Measurements from ENCODE around the gene BRD1. TPM values are rescaled to one million over a fixed set of nuclear protein-coding genes. Genes with fewer than 3 reads are reported as not detected.

The BRD1 gene
- total RNA-seq, 2 donors from 2014 or later: 32.1 to 61.5 TPM

GRCh38 chr22:49754696-49755630 lies 72.7 kb downstream of the BRD1 start:
- ATAC-seq (ENCODE audit: insufficient number of reproducible peaks, low FRiP score, low read depth): no peak
- H3K9me3 ChIP-seq: no peaks in the 10 kb centered on the region
- H3K27ac ChIP-seq: no peak overlapping the region
- no peak for TF ChIP-seq CTCF (IDR thresholded peaks at IDR 0.05)
- no peak for DNase-seq (ENCODE audit: low spot score)
- H3K27me3 ChIP-seq (replicated peaks; ENCODE audit: insufficient read depth): no peaks in the 10 kb centered on the region
- H3K4me3 ChIP-seq: no peak overlapping the region
- H3K4me1 ChIP-seq (ENCODE audit: control insufficient read depth in 1 of 2, low read depth in 2 of 2): no peaks in the 10 kb centered on the region
- no peaks in the 10 kb centered on the region for H3K36me3 ChIP-seq

- H3K27ac ChIP-seq: no peak overlapping the region
- no peak for DNase-seq (ENCODE audit: low spot score)
- no peak for ATAC-seq (ENCODE audit: insufficient number of reproducible peaks, low FRiP score, low read depth)
- H3K4me1 ChIP-seq (ENCODE audit: control insufficient read depth in 1 of 2, low read depth in 2 of 2): no peaks in the 10 kb centered on the region
- H3K4me3 ChIP-seq: no peak overlapping the region
- H3K9me3 ChIP-seq: no peaks in the 10 kb centered on the region
- no peaks in the 10 kb centered on the region for H3K27me3 ChIP-seq (replicated peaks; ENCODE audit: insufficient read depth)
- no peaks in the 10 kb centered on the region for H3K36me3 ChIP-seq
- TF ChIP-seq CTCF (IDR thresholded peaks at IDR 0.05): no peak
These were observed 73.5 kb downstream of the BRD1 start for GRCh38 chr22:49753961-49754695.

- no peak for TF ChIP-seq CTCF (IDR thresholded peaks at IDR 0.05)
- H3K9me3 ChIP-seq: no peaks in the 10 kb centered on the region
- H3K4me3 ChIP-seq: no peak overlapping the region
- H3K36me3 ChIP-seq: no peaks in the 10 kb centered on the region
- no peaks in the 10 kb centered on the region for H3K27me3 ChIP-seq (replicated peaks; ENCODE audit: insufficient read depth)
- H3K4me1 ChIP-seq (ENCODE audit: control insufficient read depth in 1 of 2, low read depth in 2 of 2): no peaks in the 10 kb centered on the region
- DNase-seq (ENCODE audit: low spot score) (no peak), ATAC-seq (ENCODE audit: insufficient number of reproducible peaks, low FRiP score, low read depth) (no peak)
- no peak overlapping the region for H3K27ac ChIP-seq
These were observed 74.3 kb downstream of the BRD1 start for GRCh38 chr22:49753276-49753890.

- ATAC-seq (ENCODE audit: insufficient number of reproducible peaks, low FRiP score, low read depth): no peak
- TF ChIP-seq CTCF (IDR thresholded peaks at IDR 0.05): no peak
- Histone ChIP-seq H3K27ac (no peak overlapping the region), H3K27me3 (replicated peaks; ENCODE audit: insufficient read depth) (no peaks in the 10 kb centered on the region), H3K36me3 (no peaks in the 10 kb centered on the region), H3K9me3 (peaks cover 7% of the 10 kb centered on the region), H3K4me3 (no peak overlapping the region), H3K4me1 (ENCODE audit: control insufficient read depth in 1 of 2, low read depth in 2 of 2) (no peaks in the 10 kb centered on the region)
- no peak for DNase-seq (ENCODE audit: low spot score)
These were observed 75.0 kb downstream of the BRD1 start for GRCh38 chr22:49752598-49753091.
